ENCODE measurements around the gene PAPSS2. TPM values are rescaled to one million over a fixed set of nuclear protein-coding genes. Genes with fewer than 3 reads are reported as not detected.

The PAPSS2 gene
- total RNA-seq, 1 experiment from 2014 or later = 14.6 TPM

- DNase-seq (ENCODE audit: low read depth, low spot score) (no peak), ATAC-seq (no peak)
- intact Hi-C loops (cut with micrococcal nuclease) = loop anchor here (2.0 to 10.0 kb wide), 3 partner anchors 115 to 897 kb away; partner anchors contain the start of genes KLLN and PTEN
- Histone ChIP-seq H3K36me3 (ENCODE audit: control insufficient read depth in 1 of 2, insufficient read depth in 2 of 2, low read length in 2 of 2) (no peaks in the 10 kb centered on the region), H3K9me3 (ENCODE audit: control insufficient read depth in 1 of 2, insufficient read depth in 1 of 2, low read depth in 1 of 2, low read length in 2 of 2) (no peaks in the 10 kb centered on the region), H3K27ac (ENCODE audit: low read depth, low read length) (no peak overlapping the region), H3K4me2 (ENCODE audit: low read length) (no peak overlapping the region), H3K27me3 (ENCODE audit: insufficient read depth, low read length) (no peaks in the 10 kb centered on the region), H3K9ac (ENCODE audit: low read length) (no peak overlapping the region), H3K9me2 (ENCODE audit: insufficient read depth) (no peaks in the 10 kb centered on the region), H3K79me2 (ENCODE audit: insufficient read depth, low read length) (no peaks in the 10 kb centered on the region), H3K4me1 (ENCODE audit: control insufficient read depth in 1 of 2, insufficient read depth in 2 of 2, low read length in 2 of 2) (peaks cover 4 to 29% of the 10 kb centered on the region in 2 experiments; a peak in 3 of 4 replicates), H4K20me1 (ENCODE audit: insufficient read depth) (no peaks in the 10 kb centered on the region), H3K4me3 (replicated peaks in 1 of 2; ENCODE audit: low read depth in 1 of 2, low read length in 2 of 2) (no peak overlapping the region), H2AFZ (ENCODE audit: low read depth, low read length, poor library complexity, severe bottlenecking) (peak overlapping the region; percentile 64)
- ChIA-PET POLR2A (no interaction called here), CTCF (interaction anchor here (1.3 kb wide), 1 partner anchor 13 kb away, joined by 4 read pairs; no protein-coding TSS in a partner anchor), RAD21 (ENCODE audit: low non-redundant PET in 1 of 2, low total read pairs in 2 of 2, uncharacterized antibody in 2 of 2, unreplicated experiment in 2 of 2) (interaction anchor here in 1 of 2 experiments (1.2 kb wide), 1 partner anchor 77 kb away, joined by 3 read pairs; no protein-coding TSS in a partner anchor)
- BruUV-seq (replicated peaks) = no TSS peak
- no peak for TF ChIP-seq EGR1 (IDR thresholded peaks at IDR 0.05; ENCODE audit: low read depth)
These were observed 2.3 kb upstream of the PAPSS2 start for GRCh38 chr10:87657371-87657770.

GRCh38 chr10:87658321-87658795 is 1.3 kb upstream of the PAPSS2 start:
- Histone ChIP-seq H3K4me1 (ENCODE audit: control insufficient read depth in 1 of 2, insufficient read depth in 2 of 2, low read length in 2 of 2) (peaks cover 6 to 34% of the 10 kb centered on the region in 2 experiments; a peak in 3 of 4 replicates), H3K9me2 (ENCODE audit: insufficient read depth) (no peaks in the 10 kb centered on the region), H3K27me3 (ENCODE audit: insufficient read depth, low read length) (no peaks in the 10 kb centered on the region), H2AFZ (ENCODE audit: low read depth, low read length, poor library complexity, severe bottlenecking) (peak overlapping the region; percentile 14), H3K4me2 (ENCODE audit: low read length) (peak overlapping the region; percentile 72; the same call in 1 of the 2 replicates), H3K79me2 (ENCODE audit: insufficient read depth, low read length) (no peaks in the 10 kb centered on the region), H3K4me3 (replicated peaks in 1 of 2; ENCODE audit: low read depth in 1 of 2, low read length in 2 of 2) (no peak overlapping the region), H4K20me1 (ENCODE audit: insufficient read depth) (no peaks in the 10 kb centered on the region), H3K27ac (ENCODE audit: low read depth, low read length) (no peak overlapping the region), H3K36me3 (ENCODE audit: control insufficient read depth in 1 of 2, insufficient read depth in 2 of 2, low read length in 2 of 2) (no peaks in the 10 kb centered on the region), H3K9me3 (ENCODE audit: control insufficient read depth in 1 of 2, insufficient read depth in 1 of 2, low read depth in 1 of 2, low read length in 2 of 2) (no peaks in the 10 kb centered on the region), H3K9ac (ENCODE audit: low read length) (no peak overlapping the region)
- no peak for DNase-seq (ENCODE audit: low read depth, low spot score)
- TF ChIP-seq CEBPB (IDR thresholded peaks at IDR 0.05; ENCODE audit: low read depth) = no peak
- TF ChIP-seq POLR2A (IDR thresholded peaks at IDR 0.05; ENCODE audit: borderline replicate concordance, extremely low read depth, insufficient read depth, insufficient read length) = no peak
- TF ChIP-seq RAD21 (IDR thresholded peaks at IDR 0.05; ENCODE audit: low read depth) = no peak
- no peak for TF ChIP-seq JUND (IDR thresholded peaks at IDR 0.05)
- RAD21 ChIA-PET (ENCODE audit: low non-redundant PET in 1 of 2, low total read pairs in 2 of 2, uncharacterized antibody in 2 of 2, unreplicated experiment in 2 of 2) = no interaction called here
- POLR2A ChIA-PET = no interaction called here
- no TSS peak for BruUV-seq (replicated peaks)
- no peak for ATAC-seq
- CTCF ChIA-PET = interaction anchor here (0.7 kb wide), 1 partner anchor 76 kb away, joined by 4 read pairs; no protein-coding TSS in a partner anchor
- intact Hi-C loops (cut with micrococcal nuclease) = loop anchor here (5.0 to 10.0 kb wide), 2 partner anchors 204 to 896 kb away; partner anchors contain the start of genes KLLN and PTEN
